ENCODE data around the gene DGKI. TPM values are rescaled to one million over a fixed set of nuclear protein-coding genes. Genes with fewer than 3 reads are reported as not detected.

DGKI gene
- total RNA-seq, 1 experiment from 2014 or later, result 0.15 TPM

DNA sequence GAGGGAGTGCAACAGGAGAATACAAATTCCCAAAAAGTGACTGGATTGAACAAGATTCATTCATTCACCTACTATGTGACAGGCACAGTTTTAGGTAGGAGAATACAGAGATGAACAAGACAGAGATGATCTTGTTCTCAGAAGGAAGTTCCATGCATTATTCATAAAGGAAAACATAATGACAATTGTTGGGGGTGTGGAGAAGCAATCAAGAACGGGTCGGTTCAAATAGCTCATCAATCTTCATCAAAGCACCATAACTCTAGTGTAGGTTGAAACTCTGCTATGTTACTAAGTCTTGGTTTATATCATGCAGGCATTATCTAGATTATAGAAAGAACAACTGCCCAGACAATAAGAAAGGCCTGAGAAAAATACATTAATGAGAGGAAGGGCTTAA is 243.7 kb downstream of the DGKI start:
- Histone ChIP-seq H2AFZ (ENCODE audit: low read depth, low read length, poor library complexity, severe bottlenecking) (no peak overlapping the region), H3K4me1 (ENCODE audit: control insufficient read depth in 1 of 2, insufficient read depth in 2 of 2, low read length in 2 of 2) (no peaks in the 10 kb centered on the region), H4K20me1 (ENCODE audit: insufficient read depth) (no peaks in the 10 kb centered on the region), H3K36me3 (ENCODE audit: control insufficient read depth in 1 of 2, insufficient read depth in 2 of 2, low read length in 2 of 2) (no peaks in the 10 kb centered on the region), H3K9me3 (ENCODE audit: control insufficient read depth in 1 of 2, insufficient read depth in 1 of 2, low read depth in 1 of 2, low read length in 2 of 2) (no peaks in the 10 kb centered on the region), H3K27me3 (ENCODE audit: insufficient read depth, low read length) (peaks cover 28% of the 10 kb centered on the region), H3K9me2 (ENCODE audit: insufficient read depth) (no peaks in the 10 kb centered on the region), H3K4me2 (ENCODE audit: low read length) (no peak overlapping the region), H3K9ac (ENCODE audit: low read length) (no peak overlapping the region), H3K79me2 (ENCODE audit: insufficient read depth, low read length) (no peaks in the 10 kb centered on the region), H3K27ac (ENCODE audit: low read depth, low read length) (no peak overlapping the region), H3K4me3 (replicated peaks in 1 of 2; ENCODE audit: low read depth in 1 of 2, low read length in 2 of 2) (no peak overlapping the region)
- ChIA-PET POLR2A (no interaction called here), RAD21 (ENCODE audit: low non-redundant PET in 1 of 2, low total read pairs in 2 of 2, uncharacterized antibody in 2 of 2, unreplicated experiment in 2 of 2) (no interaction called here), CTCF (interaction anchor here (1.7 kb wide), 1 partner anchor 24 kb away, joined by 5 read pairs; no protein-coding TSS in a partner anchor)
- TF ChIP-seq, protein P1, sequence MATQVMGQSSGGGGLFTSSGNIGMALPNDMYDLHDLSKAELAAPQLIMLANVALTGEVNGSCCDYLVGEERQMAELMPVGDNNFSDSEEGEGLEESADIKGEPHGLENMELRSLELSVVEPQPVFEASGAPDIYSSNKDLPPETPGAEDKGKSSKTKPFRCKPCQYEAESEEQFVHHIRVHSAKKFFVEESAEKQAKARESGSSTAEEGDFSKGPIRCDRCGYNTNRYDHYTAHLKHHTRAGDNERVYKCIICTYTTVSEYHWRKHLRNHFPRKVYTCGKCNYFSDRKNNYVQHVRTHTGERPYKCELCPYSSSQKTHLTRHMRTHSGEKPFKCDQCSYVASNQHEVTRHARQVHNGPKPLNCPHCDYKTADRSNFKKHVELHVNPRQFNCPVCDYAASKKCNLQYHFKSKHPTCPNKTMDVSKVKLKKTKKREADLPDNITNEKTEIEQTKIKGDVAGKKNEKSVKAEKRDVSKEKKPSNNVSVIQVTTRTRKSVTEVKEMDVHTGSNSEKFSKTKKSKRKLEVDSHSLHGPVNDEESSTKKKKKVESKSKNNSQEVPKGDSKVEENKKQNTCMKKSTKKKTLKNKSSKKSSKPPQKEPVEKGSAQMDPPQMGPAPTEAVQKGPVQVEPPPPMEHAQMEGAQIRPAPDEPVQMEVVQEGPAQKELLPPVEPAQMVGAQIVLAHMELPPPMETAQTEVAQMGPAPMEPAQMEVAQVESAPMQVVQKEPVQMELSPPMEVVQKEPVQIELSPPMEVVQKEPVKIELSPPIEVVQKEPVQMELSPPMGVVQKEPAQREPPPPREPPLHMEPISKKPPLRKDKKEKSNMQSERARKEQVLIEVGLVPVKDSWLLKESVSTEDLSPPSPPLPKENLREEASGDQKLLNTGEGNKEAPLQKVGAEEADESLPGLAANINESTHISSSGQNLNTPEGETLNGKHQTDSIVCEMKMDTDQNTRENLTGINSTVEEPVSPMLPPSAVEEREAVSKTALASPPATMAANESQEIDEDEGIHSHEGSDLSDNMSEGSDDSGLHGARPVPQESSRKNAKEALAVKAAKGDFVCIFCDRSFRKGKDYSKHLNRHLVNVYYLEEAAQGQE (IDR thresholded peaks at IDR 0.05; ENCODE audit: low read depth), result no peak
- TF ChIP-seq ZNF274 (IDR thresholded peaks at IDR 0.05; ENCODE audit: low read depth, low read length) (no peak), SRF (IDR thresholded peaks at IDR 0.05; ENCODE audit: low read depth) (no peak), POLR2A (IDR thresholded peaks at IDR 0.05; ENCODE audit: borderline replicate concordance, extremely low read depth, insufficient read depth, insufficient read length) (no peak), SP1 (IDR thresholded peaks at IDR 0.05; ENCODE audit: low read depth) (no peak), EZH2 (IDR thresholded peaks at IDR 0.05) (no peak), YY1 (IDR thresholded peaks at IDR 0.05; ENCODE audit: extremely low read depth, insufficient replicate concordance, low read depth, low read length) (no peak)
- TF ChIP-seq, protein P2, sequence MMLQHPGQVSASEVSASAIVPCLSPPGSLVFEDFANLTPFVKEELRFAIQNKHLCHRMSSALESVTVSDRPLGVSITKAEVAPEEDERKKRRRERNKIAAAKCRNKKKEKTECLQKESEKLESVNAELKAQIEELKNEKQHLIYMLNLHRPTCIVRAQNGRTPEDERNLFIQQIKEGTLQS (IDR thresholded peaks at IDR 0.05), result no peak
- no TSS peak for BruUV-seq (replicated peaks)
- intact Hi-C loops (cut with micrococcal nuclease), result loop anchor here (10.0 kb wide), 1 partner anchor 1132 kb away; no protein-coding TSS in a partner anchor
- no peak for ATAC-seq
- DNase-seq (ENCODE audit: low read depth, low spot score), result no peak

Measured in HCT116 (cell line).